Femur (tissue), 1 donor: ENCODE data around the gene IQUB.
"Not testable (repeated sequence)": the region's sequence is repeated elsewhere in the genome, so short reads cannot be mapped to it uniquely, and the experiment has no call there.

ENCODE experiments used
- DNase-seq: peaks from one replicate; pipeline ENCODE4 v3.0.0-alpha.2; 2017

Gene IQUB

DNA sequence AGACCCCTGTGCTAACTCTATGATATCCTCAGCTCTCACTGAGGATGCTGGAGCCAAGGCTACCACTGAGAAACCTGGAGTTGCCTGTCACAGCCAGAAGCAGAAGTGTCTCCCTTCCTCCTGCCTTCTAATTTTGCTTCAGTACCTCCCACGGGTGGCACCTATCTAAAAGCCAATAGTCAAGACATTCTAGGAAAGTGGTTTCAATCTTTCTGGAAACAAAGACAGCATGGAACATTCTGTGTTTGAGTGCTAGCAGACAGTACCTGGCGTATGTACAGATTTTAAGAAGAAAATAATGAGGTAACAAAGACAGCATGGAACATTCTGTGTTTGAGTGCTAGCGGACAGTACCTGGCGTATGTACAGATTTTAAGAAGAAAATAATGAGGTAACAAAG lies 126.4 kb downstream of the IQUB start:
- not testable (repeated sequence) for DNase-seq
